Nephron (organoid): ENCODE results near the gene KDM3B.

ENCODE experiments used
- H3K27ac Mint-ChIP-seq, 3 experiments: 2 replicates each; pipeline ENCODE4 v1.8.0; 2020; ENCODE audit warnings: mixed read lengths in 3 of 3, mild to moderate bottlenecking in 2 of 3, moderate library complexity in 1 of 3
- H3K27me3 Mint-ChIP-seq: 2 replicates; pipeline ENCODE4 v1.8.0; 2021; ENCODE audit warnings: low read depth, mild to moderate bottlenecking, moderate library complexity, mixed read lengths
- H3K36me3 Mint-ChIP-seq: 2 replicates; pipeline ENCODE4 v1.8.0; 2020; ENCODE audit warnings: low read depth, mixed read lengths
- H3K4me1 Mint-ChIP-seq: 2 replicates; pipeline ENCODE4 v1.8.0; 2020; ENCODE audit warnings: mixed read lengths
- H3K4me3 Mint-ChIP-seq, 3 experiments: 2 replicates each; pipeline ENCODE4 v1.8.0; 2020; ENCODE audit warnings: mild to moderate bottlenecking in 3 of 3, mixed read lengths in 3 of 3, moderate library complexity in 2 of 3
- H3K9me3 Mint-ChIP-seq: 2 replicates; pipeline ENCODE4 v1.8.0; 2020; ENCODE audit warnings: mixed read lengths
- TF ChIP-seq, protein P1 (sequence below), 3 experiments: fragments of 200-600 bp; sonication (generic); IDR thresholded peaks; one replicate each; pipeline ENCODE4 v1.5.0; 2021; ENCODE audit warnings: antibody characterized with exemption in 3 of 3; ENCODE audit not compliant: unreplicated experiment in 3 of 3

Gene KDM3B

GRCh38 chr5:138457531-138458275 is 105.2 kb downstream of the KDM3B start:
- H3K36me3 Mint-ChIP-seq = no peaks in the 10 kb centered on the region
- H3K4me1 Mint-ChIP-seq = peaks cover 29% of the 10 kb centered on the region
- TF ChIP-seq, protein P1, sequence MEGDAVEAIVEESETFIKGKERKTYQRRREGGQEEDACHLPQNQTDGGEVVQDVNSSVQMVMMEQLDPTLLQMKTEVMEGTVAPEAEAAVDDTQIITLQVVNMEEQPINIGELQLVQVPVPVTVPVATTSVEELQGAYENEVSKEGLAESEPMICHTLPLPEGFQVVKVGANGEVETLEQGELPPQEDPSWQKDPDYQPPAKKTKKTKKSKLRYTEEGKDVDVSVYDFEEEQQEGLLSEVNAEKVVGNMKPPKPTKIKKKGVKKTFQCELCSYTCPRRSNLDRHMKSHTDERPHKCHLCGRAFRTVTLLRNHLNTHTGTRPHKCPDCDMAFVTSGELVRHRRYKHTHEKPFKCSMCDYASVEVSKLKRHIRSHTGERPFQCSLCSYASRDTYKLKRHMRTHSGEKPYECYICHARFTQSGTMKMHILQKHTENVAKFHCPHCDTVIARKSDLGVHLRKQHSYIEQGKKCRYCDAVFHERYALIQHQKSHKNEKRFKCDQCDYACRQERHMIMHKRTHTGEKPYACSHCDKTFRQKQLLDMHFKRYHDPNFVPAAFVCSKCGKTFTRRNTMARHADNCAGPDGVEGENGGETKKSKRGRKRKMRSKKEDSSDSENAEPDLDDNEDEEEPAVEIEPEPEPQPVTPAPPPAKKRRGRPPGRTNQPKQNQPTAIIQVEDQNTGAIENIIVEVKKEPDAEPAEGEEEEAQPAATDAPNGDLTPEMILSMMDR (IDR thresholded peaks at IDR 0.05; ENCODE audit: unreplicated experiment in 3 of 3) = no peak
- H3K4me3 Mint-ChIP-seq = no peak overlapping the region
- peaks cover 25% of the 10 kb centered on the region for H3K27me3 Mint-ChIP-seq
- H3K9me3 Mint-ChIP-seq = no peaks in the 10 kb centered on the region
- H3K27ac Mint-ChIP-seq = peak overlapping the region in 1 of 3 experiments; percentile 49

DNA sequence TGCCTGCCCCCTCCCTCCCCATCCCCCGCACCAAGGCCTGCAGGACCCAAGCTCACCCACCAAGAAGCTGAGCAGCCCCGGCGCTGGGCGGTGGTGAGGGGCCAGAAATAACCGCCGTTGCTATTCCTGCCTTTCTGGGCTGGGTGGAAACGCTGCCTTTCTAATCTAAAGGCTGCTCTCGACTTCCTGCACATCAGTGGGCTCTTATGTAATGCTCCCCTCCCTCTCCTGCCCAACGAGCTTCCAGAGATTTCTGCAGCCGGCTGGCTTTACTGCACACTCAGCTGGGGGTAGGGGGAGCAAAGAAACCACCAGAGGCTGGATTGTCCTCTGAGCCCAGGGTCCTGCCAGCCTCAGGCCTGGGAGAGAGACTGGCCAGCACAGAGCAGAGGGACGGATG is 105.9 kb downstream of the KDM3B start:
- no peaks in the 10 kb centered on the region for H3K9me3 Mint-ChIP-seq
- peaks cover 29% of the 10 kb centered on the region for H3K4me1 Mint-ChIP-seq
- TF ChIP-seq, protein P1 (IDR thresholded peaks at IDR 0.05; ENCODE audit: unreplicated experiment in 3 of 3) = no peak
- H3K4me3 Mint-ChIP-seq = no peak overlapping the region
- H3K27me3 Mint-ChIP-seq = peaks cover 25% of the 10 kb centered on the region
- peak overlapping the region in 1 of 3 experiments; percentile 49 for H3K27ac Mint-ChIP-seq
- H3K36me3 Mint-ChIP-seq = no peaks in the 10 kb centered on the region

DNA sequence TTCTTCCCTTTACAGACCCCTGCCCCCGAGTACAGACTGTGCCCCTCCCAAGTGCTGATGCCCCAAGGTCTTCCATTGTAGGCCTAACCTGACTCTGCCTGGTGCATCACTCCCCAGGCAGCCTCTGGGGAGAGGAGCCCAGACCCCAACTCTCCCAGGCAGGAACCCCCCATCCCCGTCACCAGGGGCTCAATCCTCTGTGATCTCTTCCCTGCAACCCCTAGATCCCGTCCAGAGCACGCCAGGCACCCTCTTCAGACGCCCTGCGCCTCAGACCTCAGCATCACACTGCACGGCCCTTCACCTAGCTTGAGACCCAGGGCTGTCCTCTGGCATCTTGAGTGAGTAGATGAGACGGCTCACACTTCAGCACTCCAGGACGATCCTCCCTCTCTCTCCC is 106.4 kb downstream of the KDM3B start:
- H3K9me3 Mint-ChIP-seq = no peaks in the 10 kb centered on the region
- no peak overlapping the region for H3K27ac Mint-ChIP-seq
- no peak overlapping the region for H3K4me3 Mint-ChIP-seq
- TF ChIP-seq, protein P1 (IDR thresholded peaks at IDR 0.05; ENCODE audit: unreplicated experiment in 3 of 3) = no peak
- peaks cover 25% of the 10 kb centered on the region for H3K27me3 Mint-ChIP-seq
- H3K4me1 Mint-ChIP-seq = peaks cover 29% of the 10 kb centered on the region
- H3K36me3 Mint-ChIP-seq = no peaks in the 10 kb centered on the region

DNA sequence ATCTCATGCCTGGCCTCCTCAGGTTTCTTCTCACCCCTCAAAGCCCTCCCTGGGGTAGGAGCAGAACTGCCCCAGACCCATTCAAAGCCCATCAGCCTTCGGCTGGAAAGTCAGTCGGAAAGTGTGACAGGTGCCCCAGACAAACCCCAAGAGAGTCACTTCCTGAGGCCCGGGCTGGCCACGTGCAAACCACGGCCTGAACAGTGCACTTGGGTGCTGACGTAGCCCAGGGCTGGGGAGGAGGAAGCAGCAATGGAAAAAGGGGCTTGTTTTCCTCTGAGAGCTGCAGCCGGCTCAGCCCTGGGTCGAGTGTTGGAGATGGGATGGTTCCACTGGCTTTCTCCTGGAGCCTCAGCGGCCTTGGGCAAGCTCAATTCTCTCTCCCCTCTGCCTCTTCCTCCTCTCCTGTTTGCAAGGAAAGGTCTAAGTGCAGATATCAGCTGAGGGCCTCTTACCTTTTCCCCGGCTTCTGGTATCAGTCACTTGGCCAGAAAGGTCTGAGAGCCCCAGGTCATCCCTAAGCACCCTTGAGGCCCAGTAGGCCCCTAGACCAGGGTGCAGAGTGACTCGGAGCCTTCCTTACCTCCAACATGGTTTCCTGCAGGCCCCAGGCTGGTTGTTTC is 106.9 kb downstream of the KDM3B start:
- Mint-ChIP-seq H3K27ac (no peak overlapping the region), H3K27me3 (peaks cover 22% of the 10 kb centered on the region), H3K9me3 (no peaks in the 10 kb centered on the region), H3K4me3 (no peak overlapping the region), H3K4me1 (peaks cover 29% of the 10 kb centered on the region), H3K36me3 (no peaks in the 10 kb centered on the region)
- TF ChIP-seq, protein P1 (IDR thresholded peaks at IDR 0.05; ENCODE audit: unreplicated experiment in 3 of 3) = no peak

DNA sequence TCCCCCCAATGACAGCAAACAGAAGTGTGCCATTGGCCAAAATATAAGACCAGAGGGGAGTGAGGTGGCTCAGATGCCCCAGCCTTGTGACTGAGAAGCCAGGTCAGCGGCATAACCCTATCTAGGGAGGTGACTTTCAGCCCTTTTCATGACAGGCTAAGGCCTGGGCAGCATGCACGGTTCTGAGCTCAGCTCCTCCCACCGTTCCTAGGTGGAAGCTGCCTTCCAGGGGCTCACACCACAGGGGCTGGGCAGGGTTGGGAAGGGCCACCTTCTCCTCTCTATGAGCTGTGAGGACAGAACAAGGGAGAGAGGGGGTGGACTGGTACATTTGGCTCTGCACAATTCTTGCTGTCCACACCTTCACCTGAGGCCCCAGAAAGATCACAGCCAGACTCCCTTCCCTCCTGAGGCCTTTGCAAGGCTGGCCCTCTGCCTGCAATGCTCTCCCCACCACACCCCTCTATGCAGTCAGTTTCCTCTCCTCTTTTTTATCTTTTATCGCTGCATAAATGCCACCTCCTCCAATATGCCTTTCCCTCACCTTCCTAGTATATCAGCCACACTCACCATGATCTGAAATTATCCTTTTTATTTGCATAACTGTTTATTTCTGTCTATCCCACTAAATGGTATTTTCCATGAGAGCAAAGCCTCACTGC is 107.7 kb downstream of the KDM3B start:
- Mint-ChIP-seq H3K9me3 (no peaks in the 10 kb centered on the region), H3K27me3 (peaks cover 19% of the 10 kb centered on the region), H3K4me3 (no peak overlapping the region), H3K27ac (peak overlapping the region in 1 of 3 experiments; percentile 54), H3K36me3 (no peaks in the 10 kb centered on the region), H3K4me1 (peaks cover 29% of the 10 kb centered on the region)
- TF ChIP-seq, protein P1 (IDR thresholded peaks at IDR 0.05; ENCODE audit: unreplicated experiment in 3 of 3) = no peak
